Activated T-helper 17 cell treated with anti-CD3 and anti-CD28 coated beads, Interleukin-2, amount 50 U/mL, for 72 hours (primary cell): ENCODE data around the gene SLC39A11. TPM values are rescaled to one million over a fixed set of nuclear protein-coding genes. Genes with fewer than 3 reads are reported as not detected.
"Not testable (repeated sequence)": the region's sequence is repeated elsewhere in the genome, so short reads cannot be mapped to it uniquely, and the experiment has no call there.

Experiments used
- ATAC-seq: fragments of 150-1000 bp; cut with Tn5 transposase; replicated peaks from 2 replicates; pipeline ENCODE4 v1.10.0; 2021; ENCODE audit warnings: mild to moderate bottlenecking, moderate library complexity
- H3K27ac Mint-ChIP-seq: one replicate; pipeline ENCODE4 v1.8.0; 2022; ENCODE audit warnings: mixed read lengths
- H3K27me3 Mint-ChIP-seq: one replicate; pipeline ENCODE4 v1.8.0; 2022; ENCODE audit warnings: mixed read lengths
- H3K36me3 Mint-ChIP-seq: one replicate; pipeline ENCODE4 v1.8.0; 2022; ENCODE audit warnings: low read depth, mild to moderate bottlenecking, mixed read lengths
- H3K4me1 Mint-ChIP-seq: one replicate; pipeline ENCODE4 v1.8.0; 2022; ENCODE audit warnings: mixed read lengths
- H3K4me3 Mint-ChIP-seq: one replicate; pipeline ENCODE4 v1.8.0; 2022; ENCODE audit warnings: mild to moderate bottlenecking, mixed read lengths
- H3K9me3 Mint-ChIP-seq: one replicate; pipeline ENCODE4 v1.8.0; 2022; ENCODE audit warnings: mixed read lengths
- total RNA-seq, 2 donors: library from RNA; stranded (reverse); gene quantifications; one replicate each; pipeline ENCODE4 v1.2.3, GENCODE V29; 2022

The SLC39A11 gene
- total RNA-seq, 2 donors from 2014 or later: 13.1 to 19.0 TPM

DNA sequence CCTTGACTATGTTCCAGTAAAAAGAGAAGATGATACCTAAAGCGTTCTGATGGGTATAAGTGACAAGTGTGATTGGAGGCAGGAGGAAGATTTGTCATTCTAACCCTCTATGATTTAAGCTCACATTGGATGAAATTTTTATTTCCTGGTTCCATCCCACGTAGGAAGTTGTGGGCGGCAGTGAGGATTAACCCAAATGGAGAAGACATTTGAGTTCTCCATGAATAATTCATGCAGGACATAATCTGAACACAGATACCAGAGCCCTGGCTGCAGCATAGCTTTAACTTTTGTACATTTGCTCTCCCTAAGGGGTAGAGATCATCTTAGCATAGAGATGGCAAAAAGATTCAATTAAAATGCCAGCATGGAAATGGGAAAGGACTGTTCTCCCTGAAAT, 146.3 kb downstream of the SLC39A11 start:
- no peak overlapping the region for H3K27ac Mint-ChIP-seq
- H3K9me3 Mint-ChIP-seq: no peaks in the 10 kb centered on the region
- no peak for ATAC-seq
- H3K4me3 Mint-ChIP-seq: no peak overlapping the region
- peaks cover 7% of the 10 kb centered on the region for H3K36me3 Mint-ChIP-seq
- no peaks in the 10 kb centered on the region for H3K4me1 Mint-ChIP-seq
- H3K27me3 Mint-ChIP-seq: no peaks in the 10 kb centered on the region

GRCh38 chr17:72945473-72945872, 147.0 kb downstream of the SLC39A11 start:
- Mint-ChIP-seq H3K9me3 (no peaks in the 10 kb centered on the region), H3K4me3 (no peak overlapping the region), H3K36me3 (peaks cover 7% of the 10 kb centered on the region), H3K27ac (no peak overlapping the region), H3K27me3 (no peaks in the 10 kb centered on the region), H3K4me1 (no peaks in the 10 kb centered on the region)
- no peak for ATAC-seq

DNA sequence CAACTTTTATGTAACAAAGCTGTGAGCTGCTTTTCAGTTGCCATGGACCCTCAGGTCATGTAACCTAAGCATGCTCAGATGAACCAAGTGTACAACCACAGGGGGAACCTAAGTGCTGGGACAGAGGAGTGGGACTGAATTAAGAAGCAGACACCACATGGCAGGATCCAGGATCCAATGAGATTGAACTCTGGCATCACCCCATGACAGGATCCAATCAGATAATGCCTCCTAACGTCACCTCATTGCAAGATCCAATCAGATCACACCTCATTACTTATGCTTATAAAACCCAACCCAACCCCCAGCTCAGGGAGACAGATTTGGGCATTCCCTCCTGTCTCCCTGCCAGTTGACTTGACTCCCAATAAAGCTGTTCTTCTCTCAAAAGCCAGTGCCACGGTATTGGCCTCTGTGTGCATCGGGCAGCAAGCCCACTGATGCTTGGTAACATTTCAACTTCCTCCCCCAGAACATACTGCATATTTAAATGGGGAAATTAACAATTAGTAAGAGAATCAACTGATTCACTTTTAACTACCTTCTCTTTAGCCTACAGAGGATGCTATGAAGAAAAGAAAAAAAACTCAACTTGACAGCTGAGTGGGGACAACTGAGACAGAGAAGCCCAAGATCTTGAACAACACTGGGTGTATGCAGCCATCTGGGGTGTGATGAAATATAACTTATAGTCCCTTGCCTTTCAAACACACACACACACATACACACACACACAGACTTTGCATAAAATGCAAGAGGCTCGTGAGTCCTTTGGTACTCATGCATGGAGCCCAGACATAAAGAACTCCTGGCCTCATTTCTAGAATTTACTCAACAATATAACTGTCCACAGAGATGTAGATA, 148.4 kb downstream of the SLC39A11 start:
- H3K4me1 Mint-ChIP-seq: no peaks in the 10 kb centered on the region

GRCh38 chr17:72942579-72942978, 149.9 kb downstream of the SLC39A11 start:
- ATAC-seq: no peak
- H3K27ac Mint-ChIP-seq: no peak overlapping the region
- no peaks in the 10 kb centered on the region for H3K27me3 Mint-ChIP-seq
- no peaks in the 10 kb centered on the region for H3K9me3 Mint-ChIP-seq
- no peak overlapping the region for H3K4me3 Mint-ChIP-seq
- no peaks in the 10 kb centered on the region for H3K4me1 Mint-ChIP-seq
- peaks cover 4% of the 10 kb centered on the region for H3K36me3 Mint-ChIP-seq

More for the DNA sequence above, 148.4 kb downstream of the SLC39A11 start:
- no peak overlapping the region for H3K27ac Mint-ChIP-seq
- H3K9me3 Mint-ChIP-seq: no peaks in the 10 kb centered on the region
- no peak for ATAC-seq
- no peaks in the 10 kb centered on the region for H3K27me3 Mint-ChIP-seq
- peaks cover 7% of the 10 kb centered on the region for H3K36me3 Mint-ChIP-seq
- H3K4me3 Mint-ChIP-seq: no peak overlapping the region

GRCh38 chr17:72940496-72940895, 152.0 kb downstream of the SLC39A11 start:
- no peaks in the 10 kb centered on the region for H3K4me1 Mint-ChIP-seq
- H3K36me3 Mint-ChIP-seq: no peaks in the 10 kb centered on the region
- H3K4me3 Mint-ChIP-seq: no peak overlapping the region
- no peaks in the 10 kb centered on the region for H3K9me3 Mint-ChIP-seq
- no peak overlapping the region for H3K27ac Mint-ChIP-seq
- no peaks in the 10 kb centered on the region for H3K27me3 Mint-ChIP-seq
- no peak for ATAC-seq

DNA sequence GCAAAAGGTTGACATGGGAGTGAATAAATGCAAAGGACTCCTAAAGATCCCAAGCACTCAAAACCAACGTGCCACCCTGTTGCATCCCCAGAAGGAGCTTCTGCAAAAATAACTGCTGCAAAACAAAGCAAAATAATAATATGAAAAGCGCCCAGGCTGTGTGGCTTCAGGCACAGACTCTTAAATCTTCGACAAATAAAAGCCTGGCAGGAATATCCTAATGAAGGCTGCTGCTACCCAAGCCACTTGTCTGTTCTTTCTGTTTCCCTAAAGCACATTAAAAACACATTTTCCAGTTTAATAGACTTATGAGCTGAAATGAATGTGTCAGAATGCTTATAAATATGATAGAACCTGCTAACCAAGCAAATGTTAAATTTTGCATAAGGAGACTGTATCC, 154.0 kb downstream of the SLC39A11 start:
- H3K9me3 Mint-ChIP-seq: no peaks in the 10 kb centered on the region
- no peak overlapping the region for H3K4me3 Mint-ChIP-seq
- no peak for ATAC-seq
- H3K4me1 Mint-ChIP-seq: no peaks in the 10 kb centered on the region
- no peaks in the 10 kb centered on the region for H3K36me3 Mint-ChIP-seq
- no peak overlapping the region for H3K27ac Mint-ChIP-seq
- H3K27me3 Mint-ChIP-seq: no peaks in the 10 kb centered on the region

- Mint-ChIP-seq H3K27me3 (no peaks in the 10 kb centered on the region), H3K9me3 (no peaks in the 10 kb centered on the region), H3K36me3 (no peaks in the 10 kb centered on the region), H3K4me1 (peaks cover 3% of the 10 kb centered on the region), H3K27ac (no peak overlapping the region), H3K4me3 (no peak overlapping the region)
- ATAC-seq: no peak
These were observed 154.8 kb downstream of the SLC39A11 start for GRCh38 chr17:72937707-72938106.

DNA sequence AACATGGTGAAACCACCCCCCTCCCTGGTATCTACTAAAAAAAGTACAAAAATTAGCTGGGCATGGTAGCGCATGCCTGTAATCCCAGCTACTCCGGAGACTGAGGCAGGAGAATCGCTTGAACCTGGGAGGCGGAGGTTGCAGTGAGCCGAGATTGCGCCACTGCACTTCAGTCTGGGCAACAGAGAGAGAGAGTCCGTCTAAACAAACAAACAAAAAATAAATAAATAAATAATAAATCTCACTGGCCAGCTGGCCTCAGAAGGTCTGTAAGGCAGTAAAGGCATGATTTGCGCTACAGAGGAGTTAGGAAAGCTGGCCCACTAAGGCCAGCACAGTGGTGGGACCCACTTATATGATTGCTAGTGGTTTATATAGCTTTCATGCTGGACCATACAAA, 155.2 kb downstream of the SLC39A11 start:
- not testable (repeated sequence) for H3K27me3 Mint-ChIP-seq, H3K27ac Mint-ChIP-seq, H3K36me3 Mint-ChIP-seq

DNA sequence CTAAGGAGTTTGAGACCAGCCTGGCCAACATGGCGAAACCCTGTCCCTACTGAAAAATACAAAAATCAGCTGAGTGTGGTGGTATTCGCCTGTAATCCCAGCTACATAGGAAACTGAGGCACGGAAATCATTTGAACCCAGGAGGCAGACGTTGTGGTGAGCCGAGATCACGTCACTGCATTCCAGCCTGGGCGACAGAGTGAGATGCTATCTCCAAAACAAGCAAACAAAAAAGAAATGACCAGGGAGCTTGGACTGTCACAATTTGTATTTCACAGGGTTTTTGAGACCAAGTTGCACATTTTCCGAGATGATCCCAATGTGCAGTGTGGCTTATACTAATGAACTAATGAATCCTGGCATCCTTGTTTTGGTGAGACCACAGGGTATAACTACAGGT, 156.5 kb downstream of the SLC39A11 start:
- Mint-ChIP-seq H3K4me3 (no peak overlapping the region), H3K9me3 (no peaks in the 10 kb centered on the region), H3K36me3 (no peaks in the 10 kb centered on the region), H3K27me3 (no peaks in the 10 kb centered on the region), H3K27ac (no peak overlapping the region), H3K4me1 (peaks cover 17% of the 10 kb centered on the region)
- no peak for ATAC-seq

More for the DNA sequence above, 155.2 kb downstream of the SLC39A11 start:
- H3K4me1 Mint-ChIP-seq, ATAC-seq, H3K4me3 Mint-ChIP-seq, H3K9me3 Mint-ChIP-seq: not testable (repeated sequence)

DNA sequence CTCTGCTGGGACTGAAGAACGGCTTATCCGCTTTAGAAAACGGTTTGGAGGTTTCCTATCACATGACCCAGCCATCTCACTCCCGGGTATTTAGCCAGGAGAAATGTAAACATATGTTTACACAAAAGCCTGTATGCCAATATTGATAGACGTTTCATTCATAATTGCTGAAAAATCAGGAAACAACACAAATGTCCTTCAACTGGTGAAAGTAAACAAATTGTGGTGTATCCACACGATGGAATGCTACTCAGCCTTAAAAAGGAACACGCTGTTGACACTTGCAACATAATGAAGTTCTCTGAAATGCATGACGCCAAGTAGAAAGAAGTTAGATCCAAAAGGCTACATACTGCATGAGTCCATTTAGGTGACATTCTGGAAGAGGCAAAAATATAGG, 157.6 kb downstream of the SLC39A11 start:
- peaks cover 20% of the 10 kb centered on the region for H3K4me1 Mint-ChIP-seq
- H3K4me3 Mint-ChIP-seq: no peak overlapping the region
- ATAC-seq: no peak
- no peak overlapping the region for H3K27ac Mint-ChIP-seq
- H3K9me3 Mint-ChIP-seq: no peaks in the 10 kb centered on the region
- H3K36me3 Mint-ChIP-seq: no peaks in the 10 kb centered on the region
- no peaks in the 10 kb centered on the region for H3K27me3 Mint-ChIP-seq

- Mint-ChIP-seq H3K4me3 (peak overlapping the region; percentile 3), H3K27me3 (no peaks in the 10 kb centered on the region), H3K27ac (peak overlapping the region; percentile 31), H3K4me1 (peaks cover 20% of the 10 kb centered on the region), H3K36me3 (no peaks in the 10 kb centered on the region), H3K9me3 (no peaks in the 10 kb centered on the region)
- peak; percentile 90 for ATAC-seq
These were observed 160.9 kb downstream of the SLC39A11 start for GRCh38 chr17:72931635-72932034.

GRCh38 chr17:72931163-72931562, 161.3 kb downstream of the SLC39A11 start:
- H3K36me3 Mint-ChIP-seq: no peaks in the 10 kb centered on the region
- peak overlapping the region; percentile 31 for H3K27ac Mint-ChIP-seq
- peaks cover 20% of the 10 kb centered on the region for H3K4me1 Mint-ChIP-seq
- peak; percentile 66 for ATAC-seq
- peak overlapping the region; percentile 3 for H3K4me3 Mint-ChIP-seq
- no peaks in the 10 kb centered on the region for H3K9me3 Mint-ChIP-seq
- H3K27me3 Mint-ChIP-seq: no peaks in the 10 kb centered on the region

DNA sequence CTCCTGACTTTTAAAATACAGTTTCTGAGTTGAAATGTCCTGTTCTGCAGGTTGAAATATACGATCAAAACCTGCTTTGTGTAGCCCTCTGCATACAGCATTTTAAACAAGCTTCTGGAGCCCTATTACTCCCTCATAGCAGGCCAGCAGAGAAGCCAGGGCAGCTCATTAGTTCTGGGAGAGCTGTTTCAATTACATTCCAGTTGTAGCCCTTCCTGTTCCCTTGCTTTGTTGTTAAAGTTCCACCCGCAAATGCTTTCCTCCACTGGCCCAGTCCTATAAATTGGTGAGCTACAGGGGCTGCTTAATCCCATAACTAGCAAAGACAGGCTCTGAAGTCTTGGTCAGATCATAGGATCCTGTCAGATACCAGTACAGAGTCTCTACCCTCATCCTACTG, 162.5 kb downstream of the SLC39A11 start:
- peaks cover 20% of the 10 kb centered on the region for H3K4me1 Mint-ChIP-seq
- no peak overlapping the region for H3K27ac Mint-ChIP-seq
- H3K4me3 Mint-ChIP-seq: no peak overlapping the region
- no peaks in the 10 kb centered on the region for H3K9me3 Mint-ChIP-seq
- ATAC-seq: no peak
- H3K27me3 Mint-ChIP-seq: no peaks in the 10 kb centered on the region
- H3K36me3 Mint-ChIP-seq: no peaks in the 10 kb centered on the region

DNA sequence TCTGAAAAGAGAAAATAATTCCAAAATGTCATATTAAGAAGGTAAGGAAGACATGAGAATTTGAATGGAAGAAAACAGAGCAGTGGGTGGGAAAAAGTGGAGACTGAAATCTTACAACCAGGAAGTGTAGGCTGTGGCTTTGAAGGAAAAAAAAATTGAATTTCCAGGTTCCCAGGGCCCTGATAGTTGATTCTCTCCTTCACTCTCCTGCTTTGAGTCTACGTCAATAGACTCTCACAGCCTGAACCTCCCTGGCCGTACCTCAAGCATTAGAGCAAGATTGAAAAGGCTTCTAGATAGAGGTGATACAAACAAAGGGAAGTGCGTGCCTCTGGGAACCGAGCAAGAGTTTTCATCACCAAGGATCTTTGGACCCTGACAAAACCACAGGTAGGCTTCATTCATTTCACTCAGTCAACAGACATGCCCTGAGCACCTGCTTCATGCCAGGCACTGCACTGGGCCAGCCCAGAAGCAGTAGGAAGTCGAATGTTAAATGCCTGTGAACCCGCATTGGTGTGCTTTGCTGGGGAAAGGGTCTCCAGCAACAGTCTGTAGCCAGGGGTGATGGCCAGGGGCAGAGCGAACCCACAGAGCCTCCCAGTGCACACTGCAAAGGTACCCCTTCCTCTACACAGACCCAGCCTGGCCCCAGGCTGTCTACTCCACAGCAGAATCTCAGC, 163.9 kb downstream of the SLC39A11 start:
- Mint-ChIP-seq H3K27me3 (no peaks in the 10 kb centered on the region), H3K27ac (no peak overlapping the region), H3K4me3 (no peak overlapping the region), H3K4me1 (peaks cover 20% of the 10 kb centered on the region), H3K36me3 (no peaks in the 10 kb centered on the region), H3K9me3 (no peaks in the 10 kb centered on the region)
- ATAC-seq: no peak

- H3K9me3 Mint-ChIP-seq: no peaks in the 10 kb centered on the region
- no peaks in the 10 kb centered on the region for H3K36me3 Mint-ChIP-seq
- no peak overlapping the region for H3K4me3 Mint-ChIP-seq
- peaks cover 20% of the 10 kb centered on the region for H3K4me1 Mint-ChIP-seq
- H3K27ac Mint-ChIP-seq: no peak overlapping the region
- no peaks in the 10 kb centered on the region for H3K27me3 Mint-ChIP-seq
- no peak for ATAC-seq
These were observed 164.7 kb downstream of the SLC39A11 start for GRCh38 chr17:72927760-72928159.
